ENCODE data around the gene XPNPEP2. TPM values are rescaled to one million over a fixed set of nuclear protein-coding genes. Genes with fewer than 3 reads are reported as not detected.

The XPNPEP2 gene
- total RNA-seq, 1 experiment from 2014 or later: not detected

DNA sequence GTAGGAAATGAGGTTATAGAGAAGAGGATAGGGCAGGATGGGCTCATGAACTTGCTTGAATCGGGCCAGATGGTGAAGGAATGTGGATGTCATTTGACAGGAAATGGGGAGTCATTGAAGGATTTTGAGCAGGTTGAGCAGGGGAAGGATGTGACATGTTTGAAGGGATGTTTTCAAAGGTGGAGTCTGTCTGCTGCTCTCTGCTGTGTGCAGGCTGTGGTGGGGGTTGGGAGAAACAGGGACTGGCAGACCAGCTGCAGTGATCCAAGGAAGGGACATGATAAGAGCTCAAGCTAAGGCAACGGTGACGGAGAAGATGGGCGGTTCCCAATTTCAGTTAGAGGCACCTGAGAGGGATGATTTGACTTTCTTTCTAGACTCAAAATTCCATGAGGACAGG is 14.0 kb upstream of the XPNPEP2 start:
- Histone ChIP-seq H3K4me3 (ENCODE audit: low read depth in 2 of 2, low read length in 2 of 2) (no peak overlapping the region), H3K9me3 (ENCODE audit: control insufficient read depth, insufficient read depth, low read depth, low read length) (no peaks in the 10 kb centered on the region), H3K27me3 (ENCODE audit: control insufficient read depth, insufficient read depth, low read length) (no peaks in the 10 kb centered on the region), H3K4me1 (ENCODE audit: control insufficient read depth, insufficient read depth, low read length) (no peaks in the 10 kb centered on the region), H3K36me3 (ENCODE audit: control insufficient read depth, insufficient read depth, low read length) (no peaks in the 10 kb centered on the region), H3K27ac (ENCODE audit: low read length) (no peak overlapping the region)
- in situ Hi-C loops (cut with HindIII; ENCODE audit: low pct_unique_long_range_greater_than_20kb, low sequenced_read_pairs) (no loop called here), intact Hi-C loops (cut with micrococcal nuclease; ENCODE audit: unreplicated experiment) (no loop called here)
- POLR2A ChIA-PET: no interaction called here
- BruUV-seq (replicated peaks): no TSS peak
- CTCF ChIA-PET: interaction anchor here (0.7 kb wide), 1 partner anchor 70 kb away, joined by 8 read pairs; the partner anchor contains the start of gene APLN
- no peak for DNase-seq (ENCODE audit: low read depth, low spot score)
- ATAC-seq: no peak
- TF ChIP-seq SIN3A (IDR thresholded peaks at IDR 0.05; ENCODE audit: borderline replicate concordance, insufficient read depth, low read depth, low read length) (no peak), TCF7L2 (IDR thresholded peaks at IDR 0.05; ENCODE audit: low read depth, low read length) (no peak), POLR2AphosphoS5 (IDR thresholded peaks at IDR 0.05; ENCODE audit: low read depth, low read length) (no peak)
- TF ChIP-seq, protein P1, sequence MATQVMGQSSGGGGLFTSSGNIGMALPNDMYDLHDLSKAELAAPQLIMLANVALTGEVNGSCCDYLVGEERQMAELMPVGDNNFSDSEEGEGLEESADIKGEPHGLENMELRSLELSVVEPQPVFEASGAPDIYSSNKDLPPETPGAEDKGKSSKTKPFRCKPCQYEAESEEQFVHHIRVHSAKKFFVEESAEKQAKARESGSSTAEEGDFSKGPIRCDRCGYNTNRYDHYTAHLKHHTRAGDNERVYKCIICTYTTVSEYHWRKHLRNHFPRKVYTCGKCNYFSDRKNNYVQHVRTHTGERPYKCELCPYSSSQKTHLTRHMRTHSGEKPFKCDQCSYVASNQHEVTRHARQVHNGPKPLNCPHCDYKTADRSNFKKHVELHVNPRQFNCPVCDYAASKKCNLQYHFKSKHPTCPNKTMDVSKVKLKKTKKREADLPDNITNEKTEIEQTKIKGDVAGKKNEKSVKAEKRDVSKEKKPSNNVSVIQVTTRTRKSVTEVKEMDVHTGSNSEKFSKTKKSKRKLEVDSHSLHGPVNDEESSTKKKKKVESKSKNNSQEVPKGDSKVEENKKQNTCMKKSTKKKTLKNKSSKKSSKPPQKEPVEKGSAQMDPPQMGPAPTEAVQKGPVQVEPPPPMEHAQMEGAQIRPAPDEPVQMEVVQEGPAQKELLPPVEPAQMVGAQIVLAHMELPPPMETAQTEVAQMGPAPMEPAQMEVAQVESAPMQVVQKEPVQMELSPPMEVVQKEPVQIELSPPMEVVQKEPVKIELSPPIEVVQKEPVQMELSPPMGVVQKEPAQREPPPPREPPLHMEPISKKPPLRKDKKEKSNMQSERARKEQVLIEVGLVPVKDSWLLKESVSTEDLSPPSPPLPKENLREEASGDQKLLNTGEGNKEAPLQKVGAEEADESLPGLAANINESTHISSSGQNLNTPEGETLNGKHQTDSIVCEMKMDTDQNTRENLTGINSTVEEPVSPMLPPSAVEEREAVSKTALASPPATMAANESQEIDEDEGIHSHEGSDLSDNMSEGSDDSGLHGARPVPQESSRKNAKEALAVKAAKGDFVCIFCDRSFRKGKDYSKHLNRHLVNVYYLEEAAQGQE (IDR thresholded peaks at IDR 0.05; ENCODE audit: insufficient read depth in 1 of 2, low read depth in 2 of 2, low read length in 1 of 2): no peak
- TF ChIP-seq, protein P2, sequence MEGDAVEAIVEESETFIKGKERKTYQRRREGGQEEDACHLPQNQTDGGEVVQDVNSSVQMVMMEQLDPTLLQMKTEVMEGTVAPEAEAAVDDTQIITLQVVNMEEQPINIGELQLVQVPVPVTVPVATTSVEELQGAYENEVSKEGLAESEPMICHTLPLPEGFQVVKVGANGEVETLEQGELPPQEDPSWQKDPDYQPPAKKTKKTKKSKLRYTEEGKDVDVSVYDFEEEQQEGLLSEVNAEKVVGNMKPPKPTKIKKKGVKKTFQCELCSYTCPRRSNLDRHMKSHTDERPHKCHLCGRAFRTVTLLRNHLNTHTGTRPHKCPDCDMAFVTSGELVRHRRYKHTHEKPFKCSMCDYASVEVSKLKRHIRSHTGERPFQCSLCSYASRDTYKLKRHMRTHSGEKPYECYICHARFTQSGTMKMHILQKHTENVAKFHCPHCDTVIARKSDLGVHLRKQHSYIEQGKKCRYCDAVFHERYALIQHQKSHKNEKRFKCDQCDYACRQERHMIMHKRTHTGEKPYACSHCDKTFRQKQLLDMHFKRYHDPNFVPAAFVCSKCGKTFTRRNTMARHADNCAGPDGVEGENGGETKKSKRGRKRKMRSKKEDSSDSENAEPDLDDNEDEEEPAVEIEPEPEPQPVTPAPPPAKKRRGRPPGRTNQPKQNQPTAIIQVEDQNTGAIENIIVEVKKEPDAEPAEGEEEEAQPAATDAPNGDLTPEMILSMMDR (IDR thresholded peaks at IDR 0.05): no peak

DNA sequence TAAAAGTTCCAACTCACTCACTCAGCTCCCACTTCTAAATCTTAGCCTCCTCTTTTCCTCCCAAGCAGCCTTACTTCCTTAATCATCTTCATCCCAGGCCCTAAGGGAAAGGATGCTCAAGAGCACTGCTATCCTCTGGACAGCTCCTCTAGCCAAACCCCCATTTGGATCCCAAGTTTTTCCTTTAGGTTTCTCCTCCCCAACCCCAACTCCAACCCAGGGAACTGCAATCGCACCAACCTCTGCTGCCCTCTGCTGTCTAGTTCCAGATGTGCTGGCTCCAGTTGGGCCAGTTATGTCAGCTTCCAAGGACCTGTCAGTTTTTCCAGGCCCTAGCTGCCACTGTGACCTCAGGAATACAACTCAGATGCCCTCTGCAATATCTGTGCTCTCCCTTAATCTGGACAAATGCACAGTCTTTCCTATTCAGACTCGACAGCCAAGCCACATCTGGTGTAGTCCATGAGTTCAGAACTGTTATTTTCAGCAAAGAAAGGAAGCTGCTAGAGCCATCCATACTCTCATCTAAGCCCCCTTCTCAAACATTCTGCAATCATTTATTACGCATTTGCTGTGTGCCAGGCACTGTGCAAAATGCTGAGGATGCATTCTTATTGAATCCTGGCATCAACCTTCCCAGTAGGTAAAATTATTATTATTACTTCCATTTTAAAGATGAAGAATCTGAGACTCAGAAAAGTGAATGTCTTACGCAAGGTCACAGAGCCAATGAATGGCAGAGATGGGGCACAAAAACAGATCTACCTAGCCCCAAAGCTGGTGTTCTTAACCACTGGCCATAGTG is 12.3 kb upstream of the XPNPEP2 start:
- Histone ChIP-seq H3K4me1 (ENCODE audit: control insufficient read depth, insufficient read depth, low read length) (no peaks in the 10 kb centered on the region), H3K27me3 (ENCODE audit: control insufficient read depth, insufficient read depth, low read length) (no peaks in the 10 kb centered on the region), H3K4me3 (ENCODE audit: low read depth in 2 of 2, low read length in 2 of 2) (no peak overlapping the region), H3K27ac (ENCODE audit: low read length) (no peak overlapping the region), H3K9me3 (ENCODE audit: control insufficient read depth, insufficient read depth, low read depth, low read length) (no peaks in the 10 kb centered on the region), H3K36me3 (ENCODE audit: control insufficient read depth, insufficient read depth, low read length) (no peaks in the 10 kb centered on the region)
- TF ChIP-seq POLR2AphosphoS5 (IDR thresholded peaks at IDR 0.05; ENCODE audit: low read depth, low read length): no peak
- no peak for TF ChIP-seq TCF7L2 (IDR thresholded peaks at IDR 0.05; ENCODE audit: low read depth, low read length)
- TF ChIP-seq, protein P1 (IDR thresholded peaks at IDR 0.05; ENCODE audit: insufficient read depth in 1 of 2, low read depth in 2 of 2, low read length in 1 of 2): peak; percentile 75 to 80
- no peak for TF ChIP-seq SIN3A (IDR thresholded peaks at IDR 0.05; ENCODE audit: borderline replicate concordance, insufficient read depth, low read depth, low read length)
- TF ChIP-seq, protein P2 (IDR thresholded peaks at IDR 0.05): peak; percentile 82
- DNase-seq (ENCODE audit: low read depth, low spot score): peak; percentile 63
- intact Hi-C loops (cut with micrococcal nuclease; ENCODE audit: unreplicated experiment): loop anchor here (1.0 to 2.0 kb wide), 3 partner anchors 71 to 120 kb away; no protein-coding TSS in a partner anchor
- ATAC-seq: peak; percentile 93
- in situ Hi-C loops (cut with HindIII; ENCODE audit: low pct_unique_long_range_greater_than_20kb, low sequenced_read_pairs): no loop called here
- POLR2A ChIA-PET: no interaction called here
- CTCF ChIA-PET: interaction anchor here (0.6 to 1.7 kb wide), 13 partner anchors 14 to 334 kb away, joined by 3 to 12 read pairs (median 4); partner anchors contain the start of gene APLN
- no TSS peak for BruUV-seq (replicated peaks)
